ENCODE data around the gene CCDC27. TPM values are rescaled to one million over a fixed set of nuclear protein-coding genes. Genes with fewer than 3 reads are reported as not detected.

Gene CCDC27
- total and polyA plus RNA-seq, 2 of the 13 experiments (the other 11 are each of a cell fraction or from before 2014, with no cell fraction given), result not detected

DNA sequence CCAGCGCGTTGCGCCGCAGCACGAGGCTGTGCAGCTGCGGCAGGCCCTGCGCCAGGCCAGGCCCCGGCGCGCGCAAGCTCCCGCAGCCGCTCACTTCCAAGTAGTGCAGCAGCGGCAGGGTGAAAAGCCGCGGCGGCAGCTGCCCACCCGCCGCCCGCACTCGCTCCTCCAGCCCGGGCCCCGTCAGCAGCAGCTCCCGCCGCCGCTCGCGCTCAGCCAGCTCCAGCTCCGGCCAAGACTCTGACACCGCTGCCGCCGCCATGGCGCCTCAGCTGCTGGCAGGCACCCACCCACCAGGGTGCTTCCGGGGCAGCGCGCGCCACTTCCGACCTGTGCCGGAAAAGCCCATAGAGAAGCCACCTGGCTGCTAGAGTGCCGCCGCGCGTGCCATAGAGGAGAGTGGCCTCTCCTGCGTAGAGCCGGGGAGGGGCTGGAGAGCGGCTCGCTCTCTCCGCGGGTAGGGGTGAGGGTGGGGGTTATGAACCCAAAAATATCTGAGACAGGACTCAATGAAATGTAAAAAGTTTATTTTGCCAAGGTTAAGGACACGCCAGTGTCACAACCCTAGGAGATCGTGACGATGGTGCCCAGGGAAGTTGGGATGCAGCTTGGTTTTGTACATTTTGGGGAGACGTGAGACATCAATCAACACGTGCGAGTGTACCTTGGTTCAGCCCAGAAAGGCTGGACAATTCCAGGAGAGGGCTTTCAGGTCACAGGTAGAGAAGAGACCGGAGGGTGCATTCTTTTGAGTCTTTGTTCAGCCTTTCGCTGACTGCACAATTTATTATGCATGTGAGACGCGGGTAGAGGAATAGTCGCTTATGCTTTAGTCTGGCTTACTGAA lies 44.2 kb downstream of the CCDC27 start, which contains the start of gene LRRC47 (continued):
- TF ChIP-seq ZKSCAN1 (IDR thresholded peaks at IDR 0.05; ENCODE audit: low read length) (no peak), ZNF550 (CRISPR knock-in tag; IDR thresholded peaks at IDR 0.05; ENCODE audit: borderline replicate concordance) (no peak), IKZF4 (CRISPR knock-in tag; IDR thresholded peaks at IDR 0.05; ENCODE audit: borderline replicate concordance, low read depth, not compliant biosample characterization) (peak; percentile 49), ZSCAN31 (CRISPR knock-in tag; IDR thresholded peaks at IDR 0.05; ENCODE audit: low read depth) (no peak), HNRNPL (IDR thresholded peaks at IDR 0.05; ENCODE audit: low read depth, low read length) (no peak), ZNF337 (CRISPR knock-in tag; IDR thresholded peaks at IDR 0.05; ENCODE audit: borderline replicate concordance, low read depth) (no peak), GFI1 (CRISPR knock-in tag; IDR thresholded peaks at IDR 0.05; ENCODE audit: borderline replicate concordance) (peak; percentile 28; the same call in 1 of the 2 replicates), ZNF142 (CRISPR knock-in tag; IDR thresholded peaks at IDR 0.05) (no peak), ATF3 (CRISPR knock-in tag; IDR thresholded peaks at IDR 0.05) (peak; percentile 39; the same call in 1 of the 2 replicates), PHB2 (IDR thresholded peaks at IDR 0.05; ENCODE audit: partially characterized antibody) (no peak), ZMYM3 (CRISPR knock-in tag; IDR thresholded peaks at IDR 0.05) (no peak), ZNF567 (CRISPR knock-in tag; IDR thresholded peaks at IDR 0.05; ENCODE audit: borderline replicate concordance) (no peak), ZBTB43 (CRISPR knock-in tag; conservative IDR thresholded peaks at IDR 0.05) (no peak), SALL2 (CRISPR knock-in tag; IDR thresholded peaks at IDR 0.05) (peak; percentile 72; the same call in 1 of the 2 replicates), EHMT2 (IDR thresholded peaks at IDR 0.05; ENCODE audit: borderline replicate concordance, low read depth, low read length) (no peak; the same call in 1 of the 2 replicates), TBP (CRISPR knock-in tag; IDR thresholded peaks at IDR 0.05) (0 out of 2 replicates have a peak, but pooled peaks have one; percentile 47), EEA1 (CRISPR knock-in tag; IDR thresholded peaks at IDR 0.05; ENCODE audit: borderline replicate concordance) (peak; percentile 17; the same call in 1 of the 2 replicates), RBFOX2 (IDR thresholded peaks at IDR 0.05; ENCODE audit: low read depth, low read length) (peak; percentile 97), ZSCAN30 (CRISPR knock-in tag; IDR thresholded peaks at IDR 0.05) (no peak), MAFK (conservative IDR thresholded peaks at IDR 0.05 in 1 of 2, IDR thresholded peaks at IDR 0.05 in 1 of 2; ENCODE audit: low read length in 2 of 2) (peak; percentile 77 to 81)
- TF ChIP-seq, protein P1, sequence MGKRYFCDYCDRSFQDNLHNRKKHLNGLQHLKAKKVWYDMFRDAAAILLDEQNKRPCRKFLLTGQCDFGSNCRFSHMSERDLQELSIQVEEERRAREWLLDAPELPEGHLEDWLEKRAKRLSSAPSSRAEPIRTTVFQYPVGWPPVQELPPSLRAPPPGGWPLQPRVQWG (CRISPR knock-in tag; IDR thresholded peaks at IDR 0.05; ENCODE audit: borderline replicate concordance, low read depth), result no peak
